PC-3 (cell line): ENCODE data around the gene MSL2.

Experiments used
- EZH2 ChIP-seq: fragments of 300-600 bp; sonication (generic); IDR thresholded peaks from one replicate; pipeline ENCODE4 v1.6.1; 2017; ENCODE audit warnings: antibody characterized with exemption, mild to moderate bottlenecking, low read length; ENCODE audit not compliant: unreplicated experiment
- TF ChIP-seq, protein P1 (sequence below): fragments of 300-600 bp; sonication (generic); conservative IDR thresholded peaks from 2 replicates; pipeline ENCODE4 v1.5.1; 2017; ENCODE audit warnings: antibody characterized with exemption, low read depth, mild to moderate bottlenecking, low read length

DNA sequence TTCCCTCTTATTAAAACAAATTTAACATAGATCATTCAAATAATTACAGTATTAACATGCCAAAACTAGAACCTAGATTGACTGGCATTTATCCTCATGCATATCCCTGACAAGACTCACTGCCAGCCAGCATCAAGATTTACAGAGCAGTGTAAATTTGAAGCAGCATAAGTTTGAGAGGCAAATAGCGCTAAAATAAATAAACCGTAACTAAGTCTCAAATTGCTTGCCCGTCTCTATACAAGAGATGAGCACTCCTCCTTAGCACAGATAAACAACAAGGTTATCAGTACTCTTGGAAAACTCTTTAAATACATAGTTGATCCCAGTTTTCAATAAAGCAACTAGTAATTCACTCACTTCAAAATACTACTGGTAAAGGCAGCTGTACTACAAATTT, 29.6 kb downstream of the MSL2 start:
- TF ChIP-seq, protein P1, sequence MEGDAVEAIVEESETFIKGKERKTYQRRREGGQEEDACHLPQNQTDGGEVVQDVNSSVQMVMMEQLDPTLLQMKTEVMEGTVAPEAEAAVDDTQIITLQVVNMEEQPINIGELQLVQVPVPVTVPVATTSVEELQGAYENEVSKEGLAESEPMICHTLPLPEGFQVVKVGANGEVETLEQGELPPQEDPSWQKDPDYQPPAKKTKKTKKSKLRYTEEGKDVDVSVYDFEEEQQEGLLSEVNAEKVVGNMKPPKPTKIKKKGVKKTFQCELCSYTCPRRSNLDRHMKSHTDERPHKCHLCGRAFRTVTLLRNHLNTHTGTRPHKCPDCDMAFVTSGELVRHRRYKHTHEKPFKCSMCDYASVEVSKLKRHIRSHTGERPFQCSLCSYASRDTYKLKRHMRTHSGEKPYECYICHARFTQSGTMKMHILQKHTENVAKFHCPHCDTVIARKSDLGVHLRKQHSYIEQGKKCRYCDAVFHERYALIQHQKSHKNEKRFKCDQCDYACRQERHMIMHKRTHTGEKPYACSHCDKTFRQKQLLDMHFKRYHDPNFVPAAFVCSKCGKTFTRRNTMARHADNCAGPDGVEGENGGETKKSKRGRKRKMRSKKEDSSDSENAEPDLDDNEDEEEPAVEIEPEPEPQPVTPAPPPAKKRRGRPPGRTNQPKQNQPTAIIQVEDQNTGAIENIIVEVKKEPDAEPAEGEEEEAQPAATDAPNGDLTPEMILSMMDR, result no peak
- TF ChIP-seq EZH2, result no peak
